ENCODE data around the gene KRTAP5-1. TPM values are rescaled to one million over a fixed set of nuclear protein-coding genes. Genes with fewer than 3 reads are reported as not detected.
A peak's percentile ranks its signal among the peaks of the same experiment; 100 is the strongest.
"Not testable (repeated sequence)": the region's sequence is repeated elsewhere in the genome, so short reads cannot be mapped to it uniquely, and the experiment has no call there.

Gene KRTAP5-1
- total RNA-seq, 1 experiment from 2014 or later = not detected

- H3K36me3 ChIP-seq = not testable (repeated sequence)
Measured at GRCh38 chr11:1582909-1583308, 2.2 kb downstream of the KRTAP5-1 start.

GRCh38 chr11:1581976-1582375, 3.1 kb downstream of the KRTAP5-1 start:
- no peak for DNase-seq
- H3K9me3 ChIP-seq = peaks cover 6% of the 10 kb centered on the region; the same call in 1 of the 2 replicates
- no peak overlapping the region for H3K4me3 ChIP-seq
- peaks cover 3% of the 10 kb centered on the region; the same call in 1 of the 2 replicates for H3K27me3 ChIP-seq
- H3K36me3 ChIP-seq = no peaks in the 10 kb centered on the region

More at GRCh38 chr11:1582909-1583308, 2.2 kb downstream of the KRTAP5-1 start:
- not testable (repeated sequence) for H3K9me3 ChIP-seq, DNase-seq, H3K27me3 ChIP-seq, H3K4me3 ChIP-seq

GRCh38 chr11:1576825-1577224, 8.3 kb downstream of the KRTAP5-1 start:
- Histone ChIP-seq H3K36me3 (no peaks in the 10 kb centered on the region), H3K4me3 (no peak overlapping the region), H3K27me3 (peaks cover 18% of the 10 kb centered on the region), H3K9me3 (peaks cover 6% of the 10 kb centered on the region; the same call in 1 of the 2 replicates)
- DNase-seq = no peak

GRCh38 chr11:1575756-1576155, 9.3 kb downstream of the KRTAP5-1 start:
- not testable (repeated sequence) for H3K9me3 ChIP-seq, H3K36me3 ChIP-seq, DNase-seq, H3K4me3 ChIP-seq
- peaks cover 18% of the 10 kb centered on the region for H3K27me3 ChIP-seq

GRCh38 chr11:1574933-1575242, 10.2 kb downstream of the KRTAP5-1 start:
- no peaks in the 10 kb centered on the region for H3K36me3 ChIP-seq
- peaks cover 18% of the 10 kb centered on the region for H3K27me3 ChIP-seq
- peaks cover 6% of the 10 kb centered on the region; the same call in 1 of the 2 replicates for H3K9me3 ChIP-seq
- DNase-seq = no peak
- no peak overlapping the region for H3K4me3 ChIP-seq

GRCh38 chr11:1574238-1574932, 10.7 kb downstream of the KRTAP5-1 start:
- H3K4me3 ChIP-seq = peak overlapping the region; percentile 16; the same call in 1 of the 2 replicates

GRCh38 chr11:1573903-1574237, 11.2 kb downstream of the KRTAP5-1 start:
- DNase-seq = no peak
- Histone ChIP-seq H3K9me3 (peaks cover 6% of the 10 kb centered on the region; the same call in 1 of the 2 replicates), H3K27me3 (peaks cover 18% of the 10 kb centered on the region), H3K4me3 (no peak overlapping the region; the same call in 1 of the 2 replicates), H3K36me3 (no peaks in the 10 kb centered on the region)

More at GRCh38 chr11:1574238-1574932, 10.7 kb downstream of the KRTAP5-1 start:
- H3K27me3 ChIP-seq = peaks cover 18% of the 10 kb centered on the region
- DNase-seq = peak; percentile 48
- peaks cover 6% of the 10 kb centered on the region; the same call in 1 of the 2 replicates for H3K9me3 ChIP-seq
- H3K36me3 ChIP-seq = no peaks in the 10 kb centered on the region

GRCh38 chr11:1573077-1573902, 11.8 kb downstream of the KRTAP5-1 start:
- Histone ChIP-seq H3K36me3 (no peaks in the 10 kb centered on the region), H3K27me3 (peaks cover 18% of the 10 kb centered on the region), H3K9me3 (peaks cover 3% of the 10 kb centered on the region; the same call in 1 of the 2 replicates), H3K4me3 (peak overlapping the region; percentile 51)
- DNase-seq = no peak

GRCh38 chr11:1572197-1573076, 12.6 kb downstream of the KRTAP5-1 start, which contains the start of gene DUSP8:
TSS of gene DUSP8 (minus strand) at chr11:1572271. CDS start at chr11:1565826, 6,445 bp downstream.
- Histone ChIP-seq H3K36me3 (no peaks in the 10 kb centered on the region), H3K27me3 (peaks cover 18% of the 10 kb centered on the region)

GRCh38 chr11:1571760-1572196, 13.3 kb downstream of the KRTAP5-1 start:
- Histone ChIP-seq H3K9me3 (no peaks in the 10 kb centered on the region), H3K27me3 (peaks cover 16% of the 10 kb centered on the region), H3K4me3 (peak overlapping the region; percentile 58), H3K36me3 (no peaks in the 10 kb centered on the region)
- no peak for DNase-seq

More at GRCh38 chr11:1572197-1573076, 12.6 kb downstream of the KRTAP5-1 start, which contains the start of gene DUSP8:
- peak; percentile 85 for DNase-seq
- H3K4me3 ChIP-seq = peak within 1 kb of the TSS; percentile 58
- H3K9me3 ChIP-seq = no peaks in the 10 kb centered on the region

GRCh38 chr11:1570896-1571759, 14.0 kb downstream of the KRTAP5-1 start:
- Histone ChIP-seq H3K4me3 (peak overlapping the region; percentile 58), H3K9me3 (no peaks in the 10 kb centered on the region), H3K27me3 (peaks cover 14% of the 10 kb centered on the region), H3K36me3 (no peaks in the 10 kb centered on the region)
- no peak for DNase-seq

- DNase-seq = no peak
- Histone ChIP-seq H3K36me3 (no peaks in the 10 kb centered on the region), H3K27me3 (peaks cover 14% of the 10 kb centered on the region), H3K4me3 (no peak overlapping the region), H3K9me3 (no peaks in the 10 kb centered on the region)
Measured at GRCh38 chr11:1570531-1570895, 14.6 kb downstream of the KRTAP5-1 start.

- no peak overlapping the region for H3K4me3 ChIP-seq
- DNase-seq = no peak
- peaks cover 10% of the 10 kb centered on the region; the same call in 1 of the 2 replicates for H3K27me3 ChIP-seq
- no peaks in the 10 kb centered on the region for H3K9me3 ChIP-seq
- H3K36me3 ChIP-seq = peaks cover under 1% of the 10 kb centered on the region; the same call in 1 of the 2 replicates
Measured at GRCh38 chr11:1570001-1570453, 15.1 kb downstream of the KRTAP5-1 start.

GRCh38 chr11:1569251-1569780, 15.8 kb downstream of the KRTAP5-1 start:
- H3K27me3 ChIP-seq = peaks cover 7% of the 10 kb centered on the region; the same call in 1 of the 2 replicates
- H3K4me3 ChIP-seq = no peak overlapping the region
- DNase-seq = no peak
- H3K36me3 ChIP-seq = peaks cover 5% of the 10 kb centered on the region
- H3K9me3 ChIP-seq = no peaks in the 10 kb centered on the region

GRCh38 chr11:1568441-1568911, 16.6 kb downstream of the KRTAP5-1 start:
- Histone ChIP-seq H3K27me3 (peaks cover 7% of the 10 kb centered on the region; the same call in 1 of the 2 replicates), H3K9me3 (no peaks in the 10 kb centered on the region), H3K36me3 (peaks cover 5% of the 10 kb centered on the region), H3K4me3 (no peak overlapping the region)
- DNase-seq = no peak

Data from MG63 (cell line).